ENCODE results near the gene ZNF598. TPM values are rescaled to one million over a fixed set of nuclear protein-coding genes. Genes with fewer than 3 reads are reported as not detected.

The ZNF598 gene
- total and polyA plus RNA-seq, 7 experiments from 2014 or later, result 1.9 to 63.2 (median 46.0) TPM

DNA sequence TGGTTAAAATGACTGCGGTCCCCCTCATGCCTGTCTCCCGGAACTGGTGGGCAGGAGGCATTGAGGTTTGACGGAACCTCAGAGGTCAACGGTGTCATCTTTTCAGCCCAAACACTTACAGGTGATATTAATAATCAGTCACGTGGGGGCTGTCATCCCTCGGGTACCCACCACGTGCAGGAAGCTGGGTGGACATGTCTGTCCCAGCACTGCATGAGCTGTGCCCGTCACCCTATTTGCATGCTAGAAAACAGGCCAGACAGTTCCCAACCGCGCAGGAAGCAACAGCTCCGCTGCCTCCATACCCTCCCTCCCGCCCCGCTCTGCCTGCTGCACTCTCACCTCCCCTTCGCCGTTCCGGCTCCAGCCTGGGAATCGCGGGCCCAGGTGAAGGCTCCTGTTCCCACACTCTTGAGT, 18.5 kb downstream of the ZNF598 start:
- H3K27me3 ChIP-seq (ENCODE audit: control insufficient read depth in 2 of 2, insufficient read depth in 2 of 2, low read length in 2 of 2), result peaks cover 0 to 3% of the 10 kb centered on the region in 2 donors
- H3K4me3 ChIP-seq (ENCODE audit: low read length), result peak overlapping the region; percentile 39
- ChIA-PET CTCF (no interaction called here), POLR2A (interaction anchor here (0.6 to 3.7 kb wide), 14 partner anchors 9 to 1242 kb away, joined by 3 to 39 read pairs (median 4); partner anchors contain the start of genes KCTD5, NDUFB10, NOXO1 and PGP)
- no peaks in the 10 kb centered on the region for H3K9me3 Mint-ChIP-seq
- intact Hi-C loops (cut with micrococcal nuclease), result loop anchor here (2.0 to 10.0 kb wide), 2 partner anchors 26 to 234 kb away; partner anchors contain the start of genes E4F1 (in 1 of the 2) and RPS2 (in 1 of the 2)
- H3K27ac ChIP-seq (ENCODE audit: low read depth, low read length), result no peak overlapping the region
- H3K36me3 ChIP-seq (ENCODE audit: control insufficient read depth in 2 of 3, insufficient read depth in 3 of 3, low read length in 3 of 3), result peaks cover 0 to 8% (median 0%) of the 10 kb centered on the region in 3 experiments
- peaks cover 15 to 16% of the 10 kb centered on the region in 2 donors for H3K4me1 ChIP-seq (ENCODE audit: control insufficient read depth in 2 of 2, insufficient read depth in 2 of 2, low read length in 2 of 2)
- H3K4me3 Mint-ChIP-seq, result peak overlapping the region; percentile 68 to 83 (median 77)
- H3K9me3 ChIP-seq (ENCODE audit: control insufficient read depth in 2 of 3, low read length in 3 of 3), result no peaks in the 10 kb centered on the region
- ATAC-seq (peak; percentile 16), DNase-seq (peak in 4 of 9 donors; percentile 36 to 55 (median 42))
- peaks cover 0 to 8% (median 4%) of the 10 kb centered on the region in 5 donors for H3K36me3 Mint-ChIP-seq
- H3K27ac Mint-ChIP-seq, result peak overlapping the region in 6 of 9 donors; percentile 59 to 82 (median 68)
- peaks cover 5 to 33% (median 22%) of the 10 kb centered on the region in 7 donors for H3K4me1 Mint-ChIP-seq
- peaks cover 8 to 17% (median 12%) of the 10 kb centered on the region in 5 donors for H3K27me3 Mint-ChIP-seq

DNA sequence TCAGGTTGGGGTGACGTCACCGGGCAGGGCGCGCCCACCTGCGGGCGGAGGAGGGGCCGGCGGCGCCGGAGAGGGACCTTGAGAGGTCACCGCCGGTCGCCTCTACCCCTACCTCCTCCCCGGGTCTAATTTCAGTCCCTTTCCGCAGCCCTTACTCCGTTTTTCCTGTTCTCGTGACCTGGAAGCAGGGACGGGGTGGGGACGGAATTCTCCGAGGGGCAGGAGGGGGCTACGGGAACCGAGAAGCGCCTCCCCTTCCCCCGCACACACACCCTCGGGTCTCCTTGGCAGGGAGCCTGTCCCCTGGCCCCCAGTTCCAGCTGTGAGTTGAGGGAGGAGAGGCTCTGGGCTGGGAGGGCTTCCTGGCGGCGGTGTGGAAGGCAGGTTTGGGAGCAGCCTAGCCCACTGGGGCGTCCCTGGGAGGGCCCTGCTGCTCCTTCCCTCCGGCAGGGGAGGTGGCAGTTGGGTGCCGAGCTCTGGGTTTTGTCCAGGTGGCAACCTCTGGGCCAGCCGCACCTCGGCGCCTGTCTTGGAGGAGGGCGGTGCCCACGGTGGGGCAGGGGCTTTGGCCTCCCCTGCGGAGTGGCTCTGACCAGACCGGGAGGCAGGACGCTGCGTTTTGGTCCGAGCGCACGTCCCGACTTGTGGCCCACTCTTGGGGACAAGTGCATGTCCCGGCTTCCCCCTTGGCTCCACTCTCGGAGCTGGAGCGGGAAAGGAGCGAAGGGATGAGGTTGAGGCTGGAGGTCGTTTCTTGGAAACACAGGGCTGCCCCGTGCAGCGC, 19.1 kb downstream of the ZNF598 start:
- H3K27me3 ChIP-seq (ENCODE audit: control insufficient read depth in 2 of 2, insufficient read depth in 2 of 2, low read length in 2 of 2), result peaks cover 0 to 3% of the 10 kb centered on the region in 2 donors
- Mint-ChIP-seq H3K27ac (peak overlapping the region in 4 of 9 donors; percentile 62 to 82 (median 68)), H3K27me3 (peaks cover 8 to 17% (median 12%) of the 10 kb centered on the region in 5 donors), H3K36me3 (peaks cover 0 to 8% (median 4%) of the 10 kb centered on the region in 5 donors), H3K4me3 (peak overlapping the region; percentile 68 to 83 (median 77)), H3K9me3 (no peaks in the 10 kb centered on the region), H3K4me1 (peaks cover 5 to 33% (median 22%) of the 10 kb centered on the region in 7 donors)
- POLR2A ChIA-PET, result interaction anchor here (0.6 to 3.7 kb wide), 12 partner anchors 9 to 1242 kb away, joined by 3 to 39 read pairs (median 4); partner anchors contain the start of genes KCTD5, NDUFB10, NOXO1 and PGP
- H3K4me3 ChIP-seq (ENCODE audit: low read length), result peak overlapping the region; percentile 22
- H3K9me3 ChIP-seq (ENCODE audit: control insufficient read depth in 2 of 3, low read length in 3 of 3), result no peaks in the 10 kb centered on the region
- H3K27ac ChIP-seq (ENCODE audit: low read depth, low read length), result no peak overlapping the region
- peaks cover 0 to 14% (median 0%) of the 10 kb centered on the region in 3 experiments for H3K36me3 ChIP-seq (ENCODE audit: control insufficient read depth in 2 of 3, insufficient read depth in 3 of 3, low read length in 3 of 3)
- ATAC-seq (no peak), DNase-seq (peak in 1 of 9 donors; percentile 73)
- intact Hi-C loops (cut with micrococcal nuclease), result loop anchor here (2.0 to 10.0 kb wide), 2 partner anchors 26 to 234 kb away; partner anchors contain the start of genes E4F1 (in 1 of the 2) and RPS2 (in 1 of the 2)
- CTCF ChIA-PET, result no interaction called here
- H3K4me1 ChIP-seq (ENCODE audit: control insufficient read depth in 2 of 2, insufficient read depth in 2 of 2, low read length in 2 of 2), result peaks cover 15 to 16% of the 10 kb centered on the region in 2 donors

DNA sequence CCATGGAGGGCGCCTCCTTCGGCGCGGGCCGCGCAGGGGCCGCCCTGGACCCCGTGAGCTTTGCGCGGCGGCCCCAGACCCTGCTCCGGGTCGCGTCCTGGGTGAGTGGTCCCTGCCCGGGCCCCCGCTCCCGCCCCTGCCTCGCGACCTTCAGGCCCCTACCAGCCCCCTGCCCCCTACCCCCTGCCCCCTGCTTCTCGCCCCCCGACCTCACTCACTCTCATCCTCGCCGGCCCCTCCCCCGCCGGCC, 19.6 kb downstream of the ZNF598 start:
- H3K4me3 Mint-ChIP-seq, result peak overlapping the region in 2 of 10 donors; percentile 2 to 75
- peaks cover 0 to 8% (median 4%) of the 10 kb centered on the region in 5 donors for H3K36me3 Mint-ChIP-seq
- Histone ChIP-seq H3K9me3 (ENCODE audit: control insufficient read depth in 2 of 3, low read length in 3 of 3) (no peaks in the 10 kb centered on the region), H3K27me3 (ENCODE audit: control insufficient read depth in 2 of 2, insufficient read depth in 2 of 2, low read length in 2 of 2) (peaks cover 0 to 3% of the 10 kb centered on the region in 2 donors), H3K4me1 (ENCODE audit: control insufficient read depth in 2 of 2, insufficient read depth in 2 of 2, low read length in 2 of 2) (peaks cover 15 to 17% of the 10 kb centered on the region in 2 donors), H3K27ac (ENCODE audit: low read depth, low read length) (no peak overlapping the region), H3K4me3 (ENCODE audit: low read length) (no peak overlapping the region), H3K36me3 (ENCODE audit: control insufficient read depth in 2 of 3, insufficient read depth in 3 of 3, low read length in 3 of 3) (peaks cover 0 to 15% (median 0%) of the 10 kb centered on the region in 3 experiments)
- H3K27ac Mint-ChIP-seq, result no peak overlapping the region
- POLR2A ChIA-PET, result interaction anchor here (1.4 to 3.6 kb wide), 4 partner anchors 18 to 693 kb away, joined by 3 to 39 read pairs (median 4); partner anchors contain the start of genes KCTD5, RNF151, RPS2 and TBL3
- ATAC-seq (no peak), DNase-seq (no peak)
- H3K27me3 Mint-ChIP-seq, result peaks cover 8 to 17% (median 12%) of the 10 kb centered on the region in 5 donors
- intact Hi-C loops (cut with micrococcal nuclease), result loop anchor here (2.0 to 10.0 kb wide), 2 partner anchors 25 to 235 kb away; partner anchors contain the start of genes E4F1 (in 1 of the 2) and RPS2 (in 1 of the 2)
- peaks cover 5 to 37% (median 25%) of the 10 kb centered on the region in 7 donors for H3K4me1 Mint-ChIP-seq
- CTCF ChIA-PET, result no interaction called here
- H3K9me3 Mint-ChIP-seq, result no peaks in the 10 kb centered on the region

DNA sequence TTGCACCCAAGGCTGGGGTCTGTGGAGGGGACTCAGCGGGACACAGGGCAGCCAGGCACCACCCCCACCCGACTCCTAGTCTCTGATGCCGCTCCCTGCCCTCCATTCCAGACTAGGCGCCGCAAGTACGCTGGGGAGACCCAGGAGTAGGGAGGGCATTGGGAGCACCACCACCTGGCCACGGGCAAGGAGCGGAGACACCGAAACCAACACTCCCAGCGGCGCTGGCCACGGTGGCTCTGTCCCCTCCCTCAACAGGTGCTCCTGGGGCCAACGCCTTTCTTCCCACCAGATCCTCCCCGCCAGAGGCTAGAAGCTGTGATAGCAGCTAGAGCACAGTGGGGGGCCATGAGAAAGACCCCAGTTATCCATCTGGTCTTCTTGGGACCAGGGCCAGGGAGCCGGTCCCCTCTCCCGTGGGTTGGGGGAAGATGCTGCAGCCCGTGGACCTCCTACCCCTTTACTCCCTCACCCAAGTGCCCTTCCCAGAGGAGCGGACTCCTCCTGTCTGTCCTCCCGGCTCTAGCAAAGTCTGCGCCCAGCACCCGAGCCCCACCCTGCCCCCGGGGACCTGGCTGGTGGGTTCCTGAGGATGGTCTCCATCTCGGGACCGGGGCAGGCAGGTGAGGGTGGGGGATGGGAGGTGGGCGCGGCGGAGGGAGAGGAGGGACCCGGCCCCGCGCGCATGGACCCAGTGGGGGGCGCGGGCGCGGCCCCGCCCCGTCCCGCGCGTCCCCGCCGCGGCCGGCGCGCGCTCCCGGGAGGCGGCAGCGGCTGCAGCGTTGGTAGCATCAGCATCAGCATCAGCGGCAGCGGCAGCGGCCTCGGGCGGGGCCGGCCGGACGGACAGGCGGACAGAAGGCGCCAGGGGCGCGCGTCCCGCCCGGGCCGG, 20.2 kb downstream of the ZNF598 start, which contains the start of gene SYNGR3:
SYNGR3 (plus strand) TSS at position 762 of the 892 bp plus-strand sequence. CDS start 133 bp downstream, outside the sequence.
- no peak within 1 kb of the TSS for H3K27ac ChIP-seq (ENCODE audit: low read depth, low read length)
- CTCF ChIA-PET, result no interaction called here

DNA sequence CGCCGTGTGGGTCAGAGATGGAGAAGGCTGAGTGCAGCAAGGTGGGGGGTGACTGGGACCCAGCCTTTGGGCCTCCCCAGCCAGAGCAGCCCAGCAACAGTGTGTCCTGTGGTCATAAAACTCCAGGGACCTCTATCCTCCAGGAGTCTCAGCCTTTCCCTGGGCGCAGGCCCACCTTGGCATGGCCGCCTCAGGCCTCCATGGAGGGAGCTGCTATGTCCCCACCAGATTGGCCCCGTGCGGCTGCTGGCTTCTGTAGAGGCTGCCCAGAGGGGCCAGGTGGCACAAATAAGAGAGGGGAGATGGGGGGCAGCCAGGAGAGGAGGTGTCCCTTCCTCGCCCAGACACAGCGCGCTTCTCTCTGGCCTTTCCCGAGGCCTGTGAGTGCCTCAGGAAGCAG, 22.4 kb downstream of the ZNF598 start:
- ChIA-PET CTCF (no interaction called here), POLR2A (interaction anchor here (0.9 to 11.4 kb wide), 4 partner anchors 11 to 26 kb away, joined by 3 to 61 read pairs (median 5); partner anchors contain the start of genes RPS2 and TBL3)
- H3K4me1 ChIP-seq (ENCODE audit: control insufficient read depth in 2 of 2, insufficient read depth in 2 of 2, low read length in 2 of 2), result peaks cover 15 to 28% of the 10 kb centered on the region in 2 donors

More for the DNA sequence above, 20.2 kb downstream of the ZNF598 start, which contains the start of gene SYNGR3:
- Mint-ChIP-seq H3K9me3 (no peaks in the 10 kb centered on the region), H3K27ac (peak within 1 kb of the TSS in 5 of 9 donors; percentile 22 to 78 (median 62)), H3K36me3 (peaks cover 0 to 8% (median 4%) of the 10 kb centered on the region in 5 donors), H3K4me3 (peak within 1 kb of the TSS; percentile 45 to 83 (median 74)), H3K4me1 (peaks cover 5 to 42% (median 30%) of the 10 kb centered on the region in 7 donors), H3K27me3 (peaks cover 8 to 17% (median 12%) of the 10 kb centered on the region in 5 donors)
- Histone ChIP-seq H3K4me3 (ENCODE audit: low read length) (peak within 1 kb of the TSS; percentile 22), H3K36me3 (ENCODE audit: control insufficient read depth in 2 of 3, insufficient read depth in 3 of 3, low read length in 3 of 3) (peaks cover 0 to 15% (median 0%) of the 10 kb centered on the region in 3 experiments), H3K9me3 (ENCODE audit: control insufficient read depth in 2 of 3, low read length in 3 of 3) (no peaks in the 10 kb centered on the region), H3K27me3 (ENCODE audit: control insufficient read depth in 2 of 2, insufficient read depth in 2 of 2, low read length in 2 of 2) (peaks cover 0 to 3% of the 10 kb centered on the region in 2 donors), H3K4me1 (ENCODE audit: control insufficient read depth in 2 of 2, insufficient read depth in 2 of 2, low read length in 2 of 2) (peaks cover 15 to 22% of the 10 kb centered on the region in 2 donors)
- ATAC-seq (no peak), DNase-seq (peak in 1 of 9 donors; percentile 14)
- POLR2A ChIA-PET, result interaction anchor here (1.9 to 3.6 kb wide), 2 partner anchors 18 to 24 kb away, joined by 5 to 39 read pairs; partner anchors contain the start of genes RNF151, RPS2 and TBL3
- intact Hi-C loops (cut with micrococcal nuclease), result loop anchor here (2.0 to 10.0 kb wide), 2 partner anchors 25 to 235 kb away; partner anchors contain the start of genes E4F1 (in 1 of the 2) and RPS2 (in 1 of the 2)

More for the DNA sequence above, 22.4 kb downstream of the ZNF598 start:
- intact Hi-C loops (cut with micrococcal nuclease), result no loop called here
- no peaks in the 10 kb centered on the region for H3K9me3 Mint-ChIP-seq
- ATAC-seq (no peak), DNase-seq (no peak)
- H3K4me3 Mint-ChIP-seq, result no peak overlapping the region
- H3K36me3 Mint-ChIP-seq, result peaks cover 0 to 8% (median 4%) of the 10 kb centered on the region in 5 donors
- H3K27me3 ChIP-seq (ENCODE audit: control insufficient read depth in 2 of 2, insufficient read depth in 2 of 2, low read length in 2 of 2), result peaks cover 0 to 3% of the 10 kb centered on the region in 2 donors
- no peak overlapping the region for H3K27ac Mint-ChIP-seq
- no peak overlapping the region for H3K27ac ChIP-seq (ENCODE audit: low read depth, low read length)
- H3K27me3 Mint-ChIP-seq, result peaks cover 8 to 23% (median 17%) of the 10 kb centered on the region in 5 donors
- no peaks in the 10 kb centered on the region for H3K9me3 ChIP-seq (ENCODE audit: control insufficient read depth in 2 of 3, low read length in 3 of 3)
- peaks cover 0 to 15% (median 0%) of the 10 kb centered on the region in 3 experiments for H3K36me3 ChIP-seq (ENCODE audit: control insufficient read depth in 2 of 3, insufficient read depth in 3 of 3, low read length in 3 of 3)
- peaks cover 5 to 40% (median 34%) of the 10 kb centered on the region in 7 donors for H3K4me1 Mint-ChIP-seq
- H3K4me3 ChIP-seq (ENCODE audit: low read length), result no peak overlapping the region

Measured in naive thymus-derived CD4-positive, alpha-beta T cell (primary cell).